Mucosa of stomach (tissue), 1 donor: ENCODE measurements around the gene NMRK2.

Experiments
- H3K27me3 ChIP-seq: one replicate; pipeline ENCODE4 v1.7.0; 2013; ENCODE audit warnings: mild to moderate bottlenecking, low read length; ENCODE audit not compliant: control insufficient read depth, insufficient read depth
- H3K36me3 ChIP-seq: one replicate; pipeline ENCODE4 v1.7.0; 2013; ENCODE audit warnings: low read length; ENCODE audit not compliant: control insufficient read depth, insufficient read depth
- H3K4me1 ChIP-seq: one replicate; pipeline ENCODE4 v1.7.0; 2013; ENCODE audit warnings: mild to moderate bottlenecking, low read length; ENCODE audit not compliant: control insufficient read depth, insufficient read depth
- H3K4me3 ChIP-seq: one replicate; pipeline ENCODE4 v1.7.0; 2013; ENCODE audit warnings: low read length
- H3K9ac ChIP-seq: one replicate; pipeline ENCODE4 v1.7.0; 2013; ENCODE audit warnings: mild to moderate bottlenecking, low read length, moderate library complexity
- H3K9me3 ChIP-seq: one replicate; pipeline ENCODE4 v1.7.0; 2013; ENCODE audit warnings: mild to moderate bottlenecking, low read length, moderate library complexity; ENCODE audit not compliant: control insufficient read depth
- donor health status: Pancreatic carcinoma.

The NMRK2 gene

GRCh38 chr19:3970808-3971598 is 38.1 kb downstream of the NMRK2 start, which contains the start of gene DAPK3:
Gene DAPK3 (minus strand): TSS chr19:3971099. CDS start chr19:3969735, 1,364 bp downstream.
- Histone ChIP-seq H3K36me3 (no peaks in the 10 kb centered on the region), H3K27me3 (no peaks in the 10 kb centered on the region), H3K9ac (peak within 1 kb of the TSS; percentile 98), H3K9me3 (no peaks in the 10 kb centered on the region), H3K4me3 (peak within 1 kb of the TSS; percentile 71), H3K4me1 (peaks cover 38% of the 10 kb centered on the region)

GRCh38 chr19:3975144-3975543 is 42.3 kb downstream of the NMRK2 start:
- no peaks in the 10 kb centered on the region for H3K27me3 ChIP-seq
- H3K36me3 ChIP-seq: peaks cover 21% of the 10 kb centered on the region
- peaks cover 4% of the 10 kb centered on the region for H3K4me1 ChIP-seq
- no peak overlapping the region for H3K9ac ChIP-seq
- H3K9me3 ChIP-seq: no peaks in the 10 kb centered on the region
- no peak overlapping the region for H3K4me3 ChIP-seq

- Histone ChIP-seq H3K36me3 (peaks cover 26% of the 10 kb centered on the region), H3K4me3 (no peak overlapping the region), H3K27me3 (no peaks in the 10 kb centered on the region), H3K9ac (no peak overlapping the region), H3K9me3 (no peaks in the 10 kb centered on the region), H3K4me1 (peaks cover 4% of the 10 kb centered on the region)
These were observed 42.8 kb downstream of the NMRK2 start for GRCh38 chr19:3975637-3976087.

GRCh38 chr19:3976495-3977241 is 43.8 kb downstream of the NMRK2 start:
- peaks cover 36% of the 10 kb centered on the region for H3K36me3 ChIP-seq
- H3K9me3 ChIP-seq: no peaks in the 10 kb centered on the region
- no peaks in the 10 kb centered on the region for H3K27me3 ChIP-seq
- no peak overlapping the region for H3K9ac ChIP-seq
- H3K4me1 ChIP-seq: peaks cover 9% of the 10 kb centered on the region
- H3K4me3 ChIP-seq: no peak overlapping the region

GRCh38 chr19:3977242-3978143 is 44.6 kb downstream of the NMRK2 start:
- Histone ChIP-seq H3K27me3 (no peaks in the 10 kb centered on the region), H3K36me3 (peaks cover 44% of the 10 kb centered on the region), H3K9ac (no peak overlapping the region), H3K9me3 (no peaks in the 10 kb centered on the region), H3K4me3 (no peak overlapping the region), H3K4me1 (peaks cover 11% of the 10 kb centered on the region)

GRCh38 chr19:3978145-3978544 is 45.3 kb downstream of the NMRK2 start:
- Histone ChIP-seq H3K4me3 (no peak overlapping the region), H3K9me3 (no peaks in the 10 kb centered on the region), H3K4me1 (peaks cover 14% of the 10 kb centered on the region), H3K36me3 (peaks cover 51% of the 10 kb centered on the region), H3K9ac (no peak overlapping the region), H3K27me3 (no peaks in the 10 kb centered on the region)

GRCh38 chr19:3979289-3979673 is 46.4 kb downstream of the NMRK2 start:
- no peak overlapping the region for H3K4me3 ChIP-seq
- H3K9ac ChIP-seq: no peak overlapping the region
- peaks cover 62% of the 10 kb centered on the region for H3K36me3 ChIP-seq
- H3K4me1 ChIP-seq: peaks cover 25% of the 10 kb centered on the region
- H3K9me3 ChIP-seq: no peaks in the 10 kb centered on the region
- H3K27me3 ChIP-seq: no peaks in the 10 kb centered on the region

- Histone ChIP-seq H3K4me3 (no peak overlapping the region), H3K27me3 (no peaks in the 10 kb centered on the region), H3K4me1 (peaks cover 27% of the 10 kb centered on the region), H3K36me3 (peaks cover 62% of the 10 kb centered on the region), H3K9me3 (no peaks in the 10 kb centered on the region), H3K9ac (no peak overlapping the region)
These were observed 46.9 kb downstream of the NMRK2 start for GRCh38 chr19:3979674-3980352.

GRCh38 chr19:3980353-3981251 is 47.7 kb downstream of the NMRK2 start:
- Histone ChIP-seq H3K4me3 (no peak overlapping the region), H3K36me3 (peaks cover 62% of the 10 kb centered on the region), H3K27me3 (no peaks in the 10 kb centered on the region), H3K4me1 (peaks cover 29% of the 10 kb centered on the region), H3K9me3 (no peaks in the 10 kb centered on the region), H3K9ac (no peak overlapping the region)

- no peak overlapping the region for H3K4me3 ChIP-seq
- H3K36me3 ChIP-seq: peaks cover 61% of the 10 kb centered on the region
- H3K9me3 ChIP-seq: no peaks in the 10 kb centered on the region
- no peak overlapping the region for H3K9ac ChIP-seq
- peaks cover 37% of the 10 kb centered on the region for H3K4me1 ChIP-seq
- no peaks in the 10 kb centered on the region for H3K27me3 ChIP-seq
These were observed 48.5 kb downstream of the NMRK2 start for GRCh38 chr19:3981373-3981735.
